NCI-H460 (cell line): ENCODE data around the gene CAMKMT. TPM values are rescaled to one million over a fixed set of nuclear protein-coding genes. Genes with fewer than 3 reads are reported as not detected.

Experiments
- DNase-seq: peaks from one replicate; pipeline ENCODE4 v3.0.0-alpha.2; 2016; ENCODE audit warnings: low read depth; ENCODE audit errors: extremely low read depth
- total RNA-seq: library from RNA; depleted of rRNA; stranded (reverse); fragments of >200 nt; shearing (Covaris generic); gene quantifications from 2 replicates; pipeline ENCODE4 v1.2.3, GENCODE V29; 2014; rRNA removed

CAMKMT gene
- total RNA-seq, 1 experiment from 2014 or later: 10.3 TPM

DNA sequence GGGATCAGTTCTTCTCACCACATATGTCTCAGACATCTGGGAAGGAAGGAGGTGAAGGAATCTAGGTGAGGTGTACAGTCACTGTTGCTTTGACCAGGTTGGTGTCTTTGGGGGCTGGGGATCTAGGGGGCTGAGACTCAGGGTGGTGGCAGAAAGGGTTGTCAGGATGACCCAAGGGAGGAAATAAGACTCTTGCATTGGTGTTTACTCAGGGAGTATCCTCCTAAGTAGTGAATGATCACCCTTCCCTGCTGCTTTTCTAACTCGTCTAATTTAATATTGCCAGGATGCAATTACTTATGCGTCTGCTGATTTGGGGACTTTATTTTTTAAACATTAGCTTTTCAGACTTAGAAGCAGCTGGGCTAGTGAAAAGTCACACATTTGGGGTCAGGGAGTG, 451.9 kb downstream of the CAMKMT start:
- DNase-seq: no peak

DNA sequence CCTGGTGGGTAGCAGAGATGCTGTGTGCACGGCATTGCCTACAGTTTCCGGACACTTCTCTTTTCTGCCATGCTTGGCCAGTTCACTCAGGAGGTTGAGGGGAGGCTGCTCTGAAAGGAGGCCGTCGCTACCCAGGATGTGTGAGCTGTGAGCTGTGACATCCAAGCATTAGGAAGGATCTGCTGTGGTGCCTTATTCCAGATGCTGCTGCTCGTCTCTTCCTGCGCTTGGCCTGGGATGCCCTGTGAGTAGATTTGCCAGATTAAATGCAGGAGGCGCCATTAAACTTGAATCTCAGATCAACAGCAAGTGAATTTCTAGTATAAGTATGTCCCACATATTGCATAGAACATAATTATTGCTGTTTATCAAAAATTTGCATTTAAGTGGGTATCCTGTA, 455.5 kb downstream of the CAMKMT start:
- no peak for DNase-seq

DNA sequence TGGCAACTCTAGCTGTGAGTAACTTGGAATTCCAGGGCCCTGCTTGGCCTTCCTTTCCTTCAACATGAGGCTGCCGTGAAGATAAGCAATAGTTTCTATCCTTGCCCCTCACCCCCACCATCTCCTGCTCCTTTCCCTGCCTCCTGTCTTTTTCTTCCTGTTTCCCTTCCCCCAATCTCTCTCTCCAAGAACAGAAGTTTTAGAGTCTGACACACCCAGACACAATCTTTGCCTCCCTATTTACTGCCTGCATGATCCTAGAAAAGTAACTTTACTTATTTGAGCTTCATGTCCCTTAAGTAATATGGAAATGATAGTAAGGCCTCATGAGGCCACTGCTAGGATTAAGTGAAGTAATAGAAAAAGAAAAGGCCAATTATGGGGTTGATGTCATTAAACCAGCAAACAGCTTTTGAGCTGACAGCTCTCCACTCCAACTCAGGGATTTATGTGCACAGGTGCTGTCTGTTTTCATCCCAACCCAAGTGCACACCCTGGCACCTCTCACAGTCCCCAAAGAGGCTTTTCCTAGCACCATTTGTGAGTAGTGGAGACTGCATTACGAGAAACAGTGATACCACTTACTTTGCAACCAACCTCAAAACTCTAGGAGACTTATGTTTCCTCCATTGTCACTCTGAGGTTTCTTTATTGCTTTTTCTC, 456.1 kb downstream of the CAMKMT start:
- no peak for DNase-seq

- no peak for DNase-seq
Observed at GRCh38 chr2:44819061-44819460, 457.3 kb downstream of the CAMKMT start.

DNA sequence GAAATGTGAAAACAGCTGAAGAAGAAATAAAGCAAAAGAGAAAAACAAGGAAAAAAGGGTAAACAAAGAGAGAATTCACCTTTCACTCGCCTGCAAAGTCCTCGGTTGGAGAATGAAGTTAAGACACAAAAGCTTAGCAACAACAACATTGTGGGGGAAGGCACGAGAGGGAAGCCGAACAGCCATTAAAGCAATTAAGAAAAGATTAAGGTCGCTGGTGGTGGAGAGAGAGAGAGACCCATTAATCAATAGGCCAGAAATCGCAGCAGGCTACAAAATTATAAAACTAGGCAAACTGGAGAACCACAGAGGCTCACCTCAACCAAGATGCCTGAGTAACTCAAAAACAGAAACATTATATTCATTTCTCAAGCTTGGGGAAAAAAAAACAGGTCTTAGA, 459.8 kb downstream of the CAMKMT start:
- DNase-seq: no peak

GRCh38 chr2:44822174-44822573, 460.4 kb downstream of the CAMKMT start:
- DNase-seq: no peak

Other genes starting within 250 kb of the CAMKMT start
- gene PPM1B, start 193.1 kb upstream of the CAMKMT start, total RNA-seq: 12.3 and 18.1 TPM in 2 replicates
- gene SLC3A1, start 86.5 kb upstream of the CAMKMT start, total RNA-seq: 0.05 TPM in 1 of 2 replicates, not detected in the other
- gene PREPL, start 453 bp upstream of the CAMKMT start, total RNA-seq: 92.3 and 94.0 TPM in 2 replicates